IMR-90 (cell line): Measurements from ENCODE around the gene AICDA. TPM values are rescaled to one million over a fixed set of nuclear protein-coding genes. Genes with fewer than 3 reads are reported as not detected.
A peak's percentile ranks its signal among the peaks of the same experiment; 100 is the strongest.

Experiments used
- ATAC-seq: fragments of 200-7000 bp; cut with Tn5 transposase; 2 replicates; pipeline ENCODE4 v1.9.1; 2020; ENCODE audit warnings: low read depth, mild to moderate bottlenecking, moderate library complexity
- BruUV-seq: library from RNA; stranded (reverse); fragments of 400-500 nt; replicated peaks from 2 replicates; lab custom pipeline; 2021; lab: Mats Ljungman, UMichigan
- CTCF ChIA-PET: fragments of 300-600 bp; formaldehyde crosslinking; extraction: SDS; loops from one replicate; lab custom pipeline; 2021; ENCODE audit warnings: antibody characterized with exemption; lab: Yijun Ruan, JAX
- POLR2A ChIA-PET: fragments of 300-600 bp; sonication (Branson Sonifier 250); formaldehyde crosslinking; loops from one replicate; lab custom pipeline; 2022; ENCODE audit warnings: antibody characterized with exemption; ENCODE audit not compliant: unreplicated experiment; lab: Charles Lee
- DNase-seq: peaks from one replicate; pipeline ENCODE4 v3.0.0; 2013
- H2AFZ ChIP-seq: replicated peaks from 2 replicates; pipeline ENCODE3; 2013; ENCODE audit warnings: low read length, mild to moderate bottlenecking; ENCODE audit not compliant: poor library complexity
- H2AK5ac ChIP-seq: 2 replicates; pipeline ENCODE4 v1.6.1; 2013; ENCODE audit warnings: low read depth, low read length, inconsistent platforms
- H2AK9ac ChIP-seq: replicated peaks from 2 replicates; pipeline ENCODE3; 2013; ENCODE audit warnings: mild to moderate bottlenecking, low read depth, low read length, moderate library complexity; ENCODE audit not compliant: poor library complexity
- H2BK120ac ChIP-seq: 2 replicates; pipeline ENCODE4 v1.6.1; 2013; ENCODE audit warnings: low read depth, low read length, inconsistent platforms
- H2BK15ac ChIP-seq: 3 replicates; pipeline ENCODE4 v1.6.1; 2013; ENCODE audit warnings: low read depth, low read length, inconsistent platforms
- H2BK20ac ChIP-seq: 2 replicates; pipeline ENCODE4 v1.6.1; 2013; ENCODE audit warnings: low read depth, mild to moderate bottlenecking, inconsistent platforms, low read length, moderate library complexity
- H2BK5ac ChIP-seq: 2 replicates; pipeline ENCODE4 v1.6.1; 2013; ENCODE audit warnings: mild to moderate bottlenecking, low read depth, low read length, inconsistent platforms; ENCODE audit not compliant: poor library complexity, severe bottlenecking
- H3K14ac ChIP-seq: replicated peaks from 2 replicates; pipeline ENCODE4 v1.6.1; 2013; ENCODE audit warnings: low read depth, low read length, inconsistent platforms
- H3K18ac ChIP-seq: 2 replicates; pipeline ENCODE4 v1.6.1; 2013; ENCODE audit warnings: low read depth, low read length, control low read depth
- H3K23ac ChIP-seq: 2 replicates; pipeline ENCODE4 v1.6.1; 2013; ENCODE audit warnings: low read depth, low read length, inconsistent platforms
- H3K27ac ChIP-seq: 2 replicates; pipeline ENCODE4 v1.5.1; 2013; ENCODE audit warnings: mild to moderate bottlenecking, control low read depth, low read length; ENCODE audit not compliant: insufficient read depth
- H3K27me3 ChIP-seq: 2 replicates; pipeline ENCODE4 v1.6.1; 2013; ENCODE audit warnings: low read length; ENCODE audit not compliant: control insufficient read depth, insufficient read depth
- H3K36me3 ChIP-seq: 2 replicates; pipeline ENCODE4 v1.6.1; 2013; ENCODE audit warnings: low read length, mixed read lengths; ENCODE audit not compliant: control insufficient read depth, insufficient read depth
- H3K4ac ChIP-seq: 2 replicates; pipeline ENCODE4 v1.6.1; 2013; ENCODE audit warnings: low read depth, low read length, inconsistent platforms
- H3K4me1 ChIP-seq: 2 replicates; pipeline ENCODE4 v1.6.1; 2013; ENCODE audit warnings: low read length, mixed read lengths; ENCODE audit not compliant: control insufficient read depth, insufficient read depth
- H3K4me2 ChIP-seq: 2 replicates; pipeline ENCODE4 v1.6.1; 2013; ENCODE audit warnings: low read depth, mild to moderate bottlenecking, control low read depth, low read length, moderate library complexity
- H3K4me3 ChIP-seq: 2 replicates; pipeline ENCODE4 v1.5.1; 2013; ENCODE audit warnings: low read depth, mild to moderate bottlenecking, control low read depth, low read length, moderate library complexity; ENCODE audit not compliant: insufficient read depth
- H3K56ac ChIP-seq: 2 replicates; pipeline ENCODE4 v1.6.1; 2013; ENCODE audit warnings: low read length, inconsistent platforms; ENCODE audit not compliant: insufficient read depth; ENCODE audit errors: extremely low read depth
- H3K79me1 ChIP-seq, 2 experiments: 2 replicates each; pipeline ENCODE4 v1.6.1; 2013; ENCODE audit warnings: low read length in 2 of 2, inconsistent platforms in 1 of 2, low read depth in 1 of 2
- H3K9ac ChIP-seq: 2 replicates; pipeline ENCODE4 v1.6.1; 2013; ENCODE audit warnings: low read depth, low read length, control low read depth
- H3K9me1 ChIP-seq: 2 replicates; pipeline ENCODE4 v1.6.1; 2013; ENCODE audit warnings: low read length, inconsistent platforms; ENCODE audit not compliant: insufficient read depth
- H3K9me3 ChIP-seq: 2 replicates; pipeline ENCODE4 v1.6.1; 2013; ENCODE audit warnings: low read length; ENCODE audit not compliant: control insufficient read depth, insufficient read depth
- H4K20me1 ChIP-seq: 2 replicates; pipeline ENCODE4 v1.6.1; 2013; ENCODE audit warnings: low read length, inconsistent platforms; ENCODE audit not compliant: insufficient read depth
- H4K5ac ChIP-seq: 2 replicates; pipeline ENCODE4 v1.6.1; 2013; ENCODE audit warnings: mild to moderate bottlenecking, low read depth, low read length, control low read depth
- H4K8ac ChIP-seq, 2 experiments: 2 replicates each; pipeline ENCODE4 v1.6.1; 2013; ENCODE audit warnings: low read depth in 2 of 2, low read length in 2 of 2, control low read depth in 1 of 2, inconsistent platforms in 1 of 2
- H4K91ac ChIP-seq: 2 replicates; pipeline ENCODE4 v1.6.1; 2013; ENCODE audit warnings: low read depth, low read length, inconsistent platforms; ENCODE audit not compliant: insufficient read depth
- BHLHE40 ChIP-seq: fragments of 150-350 bp; IDR thresholded peaks from 2 replicates; pipeline ENCODE4 v1.6.1; 2016; ENCODE audit warnings: mild to moderate bottlenecking, low read depth, low read length
- CEBPB ChIP-seq: IDR thresholded peaks from 2 replicates; pipeline ENCODE4 v1.6.1; 2012; ENCODE audit warnings: low read depth, low read length, improper control_type of control experiment
- CHD1 ChIP-seq: IDR thresholded peaks from 2 replicates; pipeline ENCODE4 v1.6.1; 2012; ENCODE audit warnings: low read depth, low read length, improper control_type of control experiment
- FOS ChIP-seq: fragments of 150-350 bp; IDR thresholded peaks from 2 replicates; pipeline ENCODE4 v1.6.1; 2016; ENCODE audit warnings: low read depth, low read length
- MAFK ChIP-seq: IDR thresholded peaks from 2 replicates; pipeline ENCODE4 v1.6.1; 2012; ENCODE audit warnings: low read depth, low read length, improper control_type of control experiment
- MAZ ChIP-seq: IDR thresholded peaks from 2 replicates; pipeline ENCODE4 v1.6.1; 2012; ENCODE audit warnings: low read depth, mild to moderate bottlenecking, low read length, improper control_type of control experiment, moderate library complexity, borderline replicate concordance
- MXI1 ChIP-seq: IDR thresholded peaks from 2 replicates; pipeline ENCODE4 v1.6.1; 2012; ENCODE audit warnings: low read depth, mild to moderate bottlenecking, low read length, moderate library complexity, borderline replicate concordance
- NFE2L2 ChIP-seq: fragments of 150-350 bp; IDR thresholded peaks from 2 replicates; pipeline ENCODE4 v1.6.1; 2016; ENCODE audit warnings: low read depth, mild to moderate bottlenecking, low read length
- POLR2A ChIP-seq: IDR thresholded peaks from 2 replicates; pipeline ENCODE4 v1.6.1; 2012; ENCODE audit warnings: mild to moderate bottlenecking, low read depth, low read length
- RAD21 ChIP-seq: IDR thresholded peaks from 2 replicates; pipeline ENCODE4 v1.6.1; 2012; ENCODE audit warnings: low read length, improper control_type of control experiment
- RCOR1 ChIP-seq: IDR thresholded peaks from 2 replicates; pipeline ENCODE4 v1.6.1; 2012; ENCODE audit warnings: mild to moderate bottlenecking, low read length, improper control_type of control experiment; ENCODE audit not compliant: insufficient replicate concordance
- RFX5 ChIP-seq: IDR thresholded peaks from 2 replicates; pipeline ENCODE4 v1.8.0; 2012; ENCODE audit warnings: low read depth, mild to moderate bottlenecking, low read length, moderate library complexity
- SMC3 ChIP-seq: fragments of 150-350 bp; IDR thresholded peaks from 2 replicates; pipeline ENCODE4 v1.6.1; 2016; ENCODE audit warnings: low read depth, mild to moderate bottlenecking, antibody characterized with exemption, low read length, moderate library complexity
- WGBS, 2 experiments: methylation state at CpG; one replicate each; pipeline versions ENCODE4 v1.1.5 to v1.1.7; 2013; ENCODE audit warnings: missing lambda C conversion rate in 2 of 2; ENCODE audit not compliant: insufficient read length in 1 of 2; ENCODE audit errors: extremely low coverage in 2 of 2; 5-methylcytosine and 5-hydroxymethylcytosine counted together
- dilution Hi-C: fragments of 300-500 bp; cut with HindIII; formaldehyde crosslinking; loops from one replicate; pipeline ENCODE4 v1.14.3; 2018; ENCODE audit warnings: low sequenced_read_pairs; ENCODE audit not compliant: unreplicated experiment
- in situ Hi-C: fragments of 300-500 bp; cut with MboI; formaldehyde crosslinking; loops from 3 replicates; pipeline ENCODE4 v1.14.3; 2019; ENCODE audit warnings: low sequenced_read_pairs, inconsistent platforms, mixed read lengths
- intact Hi-C: fragments of 100-400 bp; cut with micrococcal nuclease; formaldehyde crosslinking; loops from 2 replicates; pipeline ENCODE4 v1.10.0; 2022
- polyA plus RNA-seq, 3 experiments: library from polyadenylated mRNA; depleted of rRNA; stranded (reverse); fragments of >200 nt; gene quantifications; 2 replicates each; pipeline ENCODE4 v1.2.3, GENCODE V29; 2012; ENCODE audit warnings: low replicate concordance in 1 of 3
- total RNA-seq: library from RNA; depleted of rRNA; stranded (reverse); fragments of >200 nt; gene quantifications from 2 replicates; pipeline ENCODE4 v1.2.3, GENCODE V29; 2012
- TF ChIP-seq, protein P1 (sequence below): conservative IDR thresholded peaks from 2 replicates; pipeline ENCODE4 v1.5.1; 2012; ENCODE audit warnings: mild to moderate bottlenecking, low read depth, low read length, improper control_type of control experiment
- TF ChIP-seq, protein P2 (sequence below): fragments of 150-350 bp; IDR thresholded peaks from 2 replicates; pipeline ENCODE4 v1.6.1; 2016; ENCODE audit warnings: low read depth, mild to moderate bottlenecking, low read length, moderate library complexity, borderline replicate concordance
- TF ChIP-seq, protein P3 (sequence below): fragments of 150-350 bp; IDR thresholded peaks from 2 replicates; pipeline ENCODE4 v1.6.1; 2017; ENCODE audit warnings: mild to moderate bottlenecking, antibody characterized with exemption, low read length, low read depth

The AICDA gene
- total and polyA plus RNA-seq, 2 of the 4 experiments (the other 2 are of a cell fraction) = not detected

DNA sequence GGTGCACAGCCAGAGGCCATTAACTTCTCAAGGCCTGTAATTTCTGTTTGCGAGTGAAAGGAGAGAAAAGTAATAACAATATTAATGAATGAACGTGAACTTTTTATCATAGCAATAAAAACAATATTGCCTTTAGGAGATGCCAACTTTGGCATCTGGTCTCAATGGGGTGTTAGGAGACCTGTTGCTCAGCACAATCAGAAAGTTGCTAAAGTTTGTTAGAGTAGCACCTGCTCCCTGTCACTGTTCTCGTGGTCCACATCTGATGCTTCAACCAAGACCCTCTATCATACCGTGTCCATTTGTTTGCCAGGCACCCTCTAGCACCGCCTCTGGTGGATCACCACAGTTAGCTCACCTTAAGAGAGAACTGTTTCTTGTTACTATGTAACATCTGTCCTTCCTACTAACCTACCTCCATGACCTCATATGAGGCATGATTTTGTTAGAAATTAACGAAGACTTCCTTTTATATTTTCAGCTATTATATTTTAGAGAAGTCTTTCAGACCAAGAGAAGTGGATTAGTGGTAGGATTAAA, 59.5 kb downstream of the AICDA start:
- Histone ChIP-seq H4K5ac (no peak overlapping the region), H2BK120ac (no peak overlapping the region), H3K9me3 (no peaks in the 10 kb centered on the region), H3K23ac (no peak overlapping the region), H3K36me3 (no peaks in the 10 kb centered on the region), H2BK15ac (no peak overlapping the region), H3K27ac (no peak overlapping the region), H3K79me1 (no peaks in the 10 kb centered on the region), H3K9me1 (no peaks in the 10 kb centered on the region), H3K4me2 (no peak overlapping the region), H3K4me1 (no peaks in the 10 kb centered on the region), H3K27me3 (no peaks in the 10 kb centered on the region), H2BK20ac (no peak overlapping the region), H2BK5ac (no peak overlapping the region), H3K4ac (no peak overlapping the region), H4K20me1 (no peaks in the 10 kb centered on the region), H3K14ac (no peak overlapping the region), H3K56ac (no peak overlapping the region), H2AK9ac (no peak overlapping the region), H2AK5ac (no peak overlapping the region), H2AFZ (peak overlapping the region; percentile 5), H3K4me3 (no peak overlapping the region), H4K91ac (no peak overlapping the region), H4K8ac (no peak overlapping the region), H3K18ac (no peak overlapping the region), H3K9ac (no peak overlapping the region)
- no peak for DNase-seq
- ATAC-seq = no peak
- POLR2A ChIA-PET = no interaction called here
- in situ Hi-C loops (no loop called here), intact Hi-C loops (no loop called here), dilution Hi-C loops (no loop called here)
- no peak for TF ChIP-seq MXI1
- TF ChIP-seq MAZ = no peak
- TF ChIP-seq MAFK = no peak
- no peak for TF ChIP-seq RAD21
- TF ChIP-seq POLR2A = no peak
- TF ChIP-seq, protein P1, sequence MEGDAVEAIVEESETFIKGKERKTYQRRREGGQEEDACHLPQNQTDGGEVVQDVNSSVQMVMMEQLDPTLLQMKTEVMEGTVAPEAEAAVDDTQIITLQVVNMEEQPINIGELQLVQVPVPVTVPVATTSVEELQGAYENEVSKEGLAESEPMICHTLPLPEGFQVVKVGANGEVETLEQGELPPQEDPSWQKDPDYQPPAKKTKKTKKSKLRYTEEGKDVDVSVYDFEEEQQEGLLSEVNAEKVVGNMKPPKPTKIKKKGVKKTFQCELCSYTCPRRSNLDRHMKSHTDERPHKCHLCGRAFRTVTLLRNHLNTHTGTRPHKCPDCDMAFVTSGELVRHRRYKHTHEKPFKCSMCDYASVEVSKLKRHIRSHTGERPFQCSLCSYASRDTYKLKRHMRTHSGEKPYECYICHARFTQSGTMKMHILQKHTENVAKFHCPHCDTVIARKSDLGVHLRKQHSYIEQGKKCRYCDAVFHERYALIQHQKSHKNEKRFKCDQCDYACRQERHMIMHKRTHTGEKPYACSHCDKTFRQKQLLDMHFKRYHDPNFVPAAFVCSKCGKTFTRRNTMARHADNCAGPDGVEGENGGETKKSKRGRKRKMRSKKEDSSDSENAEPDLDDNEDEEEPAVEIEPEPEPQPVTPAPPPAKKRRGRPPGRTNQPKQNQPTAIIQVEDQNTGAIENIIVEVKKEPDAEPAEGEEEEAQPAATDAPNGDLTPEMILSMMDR = no peak
- no peak for TF ChIP-seq CEBPB
- no peak for TF ChIP-seq CHD1
- TF ChIP-seq RCOR1 = no peak
- TF ChIP-seq, protein P2, sequence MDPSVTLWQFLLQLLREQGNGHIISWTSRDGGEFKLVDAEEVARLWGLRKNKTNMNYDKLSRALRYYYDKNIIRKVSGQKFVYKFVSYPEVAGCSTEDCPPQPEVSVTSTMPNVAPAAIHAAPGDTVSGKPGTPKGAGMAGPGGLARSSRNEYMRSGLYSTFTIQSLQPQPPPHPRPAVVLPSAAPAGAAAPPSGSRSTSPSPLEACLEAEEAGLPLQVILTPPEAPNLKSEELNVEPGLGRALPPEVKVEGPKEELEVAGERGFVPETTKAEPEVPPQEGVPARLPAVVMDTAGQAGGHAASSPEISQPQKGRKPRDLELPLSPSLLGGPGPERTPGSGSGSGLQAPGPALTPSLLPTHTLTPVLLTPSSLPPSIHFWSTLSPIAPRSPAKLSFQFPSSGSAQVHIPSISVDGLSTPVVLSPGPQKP = no peak
- no peak for TF ChIP-seq SMC3
- no peak for TF ChIP-seq FOS
- TF ChIP-seq, protein P3, sequence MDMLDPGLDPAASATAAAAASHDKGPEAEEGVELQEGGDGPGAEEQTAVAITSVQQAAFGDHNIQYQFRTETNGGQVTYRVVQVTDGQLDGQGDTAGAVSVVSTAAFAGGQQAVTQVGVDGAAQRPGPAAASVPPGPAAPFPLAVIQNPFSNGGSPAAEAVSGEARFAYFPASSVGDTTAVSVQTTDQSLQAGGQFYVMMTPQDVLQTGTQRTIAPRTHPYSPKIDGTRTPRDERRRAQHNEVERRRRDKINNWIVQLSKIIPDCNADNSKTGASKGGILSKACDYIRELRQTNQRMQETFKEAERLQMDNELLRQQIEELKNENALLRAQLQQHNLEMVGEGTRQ = no peak
- no peak for TF ChIP-seq RFX5
- no peak for TF ChIP-seq BHLHE40
- TF ChIP-seq NFE2L2 = no peak
- WGBS, 2 experiments = no CpG with 5 or more reads among the region's 6 CpGs
- CTCF ChIA-PET = interaction anchor here (1.1 kb wide), 1 partner anchor 9 kb away, joined by 5 read pairs; no protein-coding TSS in a partner anchor
- BruUV-seq = no TSS peak
